ENCODE measurements around the gene CECR2.

Gene CECR2

DNA sequence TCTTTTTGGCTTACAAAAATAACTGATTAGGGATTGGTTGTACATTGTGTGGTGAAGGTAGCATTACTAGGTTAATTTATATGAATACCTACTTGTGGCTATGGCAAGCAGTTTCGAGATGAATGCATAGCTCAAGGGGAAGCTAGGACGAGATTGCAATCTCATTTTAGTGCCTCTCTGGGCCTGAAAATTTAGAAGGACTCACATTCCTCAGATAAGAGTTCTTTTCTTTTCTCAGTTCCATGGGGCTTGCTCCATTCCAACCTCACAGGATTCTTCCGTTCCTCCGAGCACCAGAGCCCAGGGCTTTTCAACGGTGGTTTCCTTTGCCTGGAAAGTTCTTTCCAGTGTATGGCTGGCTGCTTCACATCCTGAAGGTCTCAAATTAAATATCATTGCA is 82.1 kb downstream of the CECR2 start:
- Histone ChIP-seq H3K27me3 (no peaks in the 10 kb centered on the region), H3K36me3 (no peaks in the 10 kb centered on the region), H3K4me3 (ENCODE audit: low read depth, low read length) (no peak overlapping the region), H3K4me1 (no peaks in the 10 kb centered on the region), H3K9me3 (no peaks in the 10 kb centered on the region; the same call in 1 of the 2 replicates)
- no peak for TF ChIP-seq CTCF (IDR thresholded peaks at IDR 0.05; ENCODE audit: low read depth, low read length)
- no peak for DNase-seq

DNA sequence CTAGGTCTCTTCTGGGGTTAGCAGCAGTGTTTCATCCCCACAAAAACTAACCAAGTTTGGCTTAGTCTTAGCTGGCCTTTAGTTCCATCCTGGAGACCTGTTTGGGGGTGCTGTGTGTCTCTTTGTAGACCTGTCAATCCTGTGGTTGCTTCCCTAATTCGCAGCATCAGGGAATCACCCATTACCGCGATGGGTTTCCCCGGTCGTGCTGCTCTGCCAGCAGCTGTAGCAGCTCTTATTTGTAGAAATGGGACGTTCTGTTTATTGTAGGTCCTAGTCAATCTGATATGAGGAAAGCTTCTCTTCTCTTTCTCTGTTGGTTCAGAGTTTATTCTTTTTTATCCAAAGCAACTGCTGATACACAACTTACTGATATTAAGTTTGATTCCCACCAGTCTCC is 91.6 kb downstream of the CECR2 start:
- Histone ChIP-seq H3K27me3 (no peaks in the 10 kb centered on the region), H3K4me3 (ENCODE audit: low read depth, low read length) (no peak overlapping the region), H3K4me1 (no peaks in the 10 kb centered on the region), H3K9me3 (no peaks in the 10 kb centered on the region), H3K36me3 (no peaks in the 10 kb centered on the region)
- no peak for DNase-seq
- TF ChIP-seq CTCF (IDR thresholded peaks at IDR 0.05; ENCODE audit: low read depth, low read length) = no peak

DNA sequence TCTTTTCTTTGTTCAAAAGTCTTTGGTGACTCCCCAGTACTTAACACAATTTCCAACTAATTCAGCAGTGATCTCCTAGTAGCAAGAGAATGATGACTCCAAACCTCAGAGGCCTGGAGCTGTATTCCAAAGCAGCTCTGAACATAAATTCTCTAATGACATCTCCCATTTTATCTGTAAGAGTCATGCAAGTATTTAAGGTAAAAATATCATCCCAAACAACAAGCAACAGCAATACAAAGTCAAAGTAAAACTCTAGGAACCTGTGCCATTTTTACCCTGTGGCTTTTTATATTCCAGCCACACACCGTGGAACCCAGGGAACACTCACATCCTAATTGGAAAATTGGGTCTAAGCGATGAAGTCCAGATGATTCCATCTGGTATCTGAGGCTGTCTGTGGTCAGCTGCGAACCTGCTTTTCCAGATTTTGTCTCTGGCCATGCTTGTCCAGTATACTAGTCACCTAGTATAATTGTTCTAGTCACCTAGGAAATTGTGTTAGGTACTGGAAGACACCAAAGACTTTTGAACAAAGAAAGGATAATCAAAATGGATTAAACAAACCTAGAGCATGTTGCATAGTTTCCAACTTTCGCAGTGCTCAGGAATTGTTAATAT is 101.7 kb downstream of the CECR2 start:
- TF ChIP-seq CTCF (IDR thresholded peaks at IDR 0.05; ENCODE audit: low read depth, low read length) = no peak
- Histone ChIP-seq H3K4me3 (ENCODE audit: low read depth, low read length) (no peak overlapping the region), H3K9me3 (no peaks in the 10 kb centered on the region), H3K4me1 (no peaks in the 10 kb centered on the region), H3K36me3 (no peaks in the 10 kb centered on the region), H3K27me3 (no peaks in the 10 kb centered on the region; the same call in 1 of the 2 replicates)
- DNase-seq = no peak

DNA sequence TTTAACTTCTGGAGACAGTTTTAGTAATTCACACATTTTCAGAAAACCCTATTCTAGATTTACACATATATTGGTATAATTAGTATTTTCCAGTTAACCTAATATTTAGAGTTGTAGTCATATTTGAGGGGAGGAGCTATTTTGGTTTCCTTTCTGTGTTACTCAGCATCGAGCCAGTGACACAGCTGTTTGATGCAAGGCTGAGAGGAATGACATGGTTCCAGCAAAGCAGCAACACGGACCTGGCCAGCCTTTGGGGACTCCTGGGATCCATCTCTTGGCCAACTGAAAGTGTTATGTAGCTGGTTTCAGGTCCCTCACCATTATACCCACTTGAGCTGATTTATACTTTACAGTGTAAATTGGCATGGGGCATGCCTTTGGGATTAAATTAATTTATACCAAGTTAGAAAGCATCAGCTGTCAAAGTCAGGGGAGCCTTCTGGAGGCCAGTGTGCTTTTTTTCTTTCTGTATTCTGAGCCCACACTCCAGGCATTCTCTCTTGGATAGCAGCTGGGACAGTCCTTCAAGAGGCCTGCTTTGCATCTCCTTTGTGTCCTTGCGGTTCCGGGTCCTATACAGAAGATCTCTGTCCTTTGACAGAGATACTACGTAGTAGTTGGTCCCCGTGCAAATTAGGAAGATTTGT is 102.8 kb downstream of the CECR2 start:
- DNase-seq = no peak
- Histone ChIP-seq H3K9me3 (no peaks in the 10 kb centered on the region), H3K36me3 (no peaks in the 10 kb centered on the region), H3K4me1 (no peaks in the 10 kb centered on the region), H3K27me3 (no peaks in the 10 kb centered on the region), H3K4me3 (ENCODE audit: low read depth, low read length) (no peak overlapping the region)
- no peak for TF ChIP-seq CTCF (IDR thresholded peaks at IDR 0.05; ENCODE audit: low read depth, low read length)

- H3K36me3 ChIP-seq = no peaks in the 10 kb centered on the region
- no peaks in the 10 kb centered on the region; the same call in 1 of the 2 replicates for H3K27me3 ChIP-seq
- no peaks in the 10 kb centered on the region; the same call in 1 of the 2 replicates for H3K4me1 ChIP-seq
- TF ChIP-seq CTCF (IDR thresholded peaks at IDR 0.05; ENCODE audit: low read depth, low read length) = no peak
- H3K4me3 ChIP-seq (ENCODE audit: low read depth, low read length) = no peak overlapping the region
- DNase-seq = no peak
- no peaks in the 10 kb centered on the region for H3K9me3 ChIP-seq
Observed at GRCh38 chr22:17472932-17473331, 103.7 kb downstream of the CECR2 start.

Measured in BE2C (cell line).